HG03457 (cell line): ENCODE results near the gene CFAP210.
"Not testable (repeated sequence)": the region's sequence is repeated elsewhere in the genome, so short reads cannot be mapped to it uniquely, and the experiment has no call there.

ENCODE experiments used
- ATAC-seq: cut with Tn5 transposase; IDR thresholded peaks from one replicate; pipeline ENCODE4 v1.9.1; 2021; ENCODE audit warnings: moderate number of reproducible peaks; ENCODE audit not compliant: unreplicated experiment

CFAP210 gene

DNA sequence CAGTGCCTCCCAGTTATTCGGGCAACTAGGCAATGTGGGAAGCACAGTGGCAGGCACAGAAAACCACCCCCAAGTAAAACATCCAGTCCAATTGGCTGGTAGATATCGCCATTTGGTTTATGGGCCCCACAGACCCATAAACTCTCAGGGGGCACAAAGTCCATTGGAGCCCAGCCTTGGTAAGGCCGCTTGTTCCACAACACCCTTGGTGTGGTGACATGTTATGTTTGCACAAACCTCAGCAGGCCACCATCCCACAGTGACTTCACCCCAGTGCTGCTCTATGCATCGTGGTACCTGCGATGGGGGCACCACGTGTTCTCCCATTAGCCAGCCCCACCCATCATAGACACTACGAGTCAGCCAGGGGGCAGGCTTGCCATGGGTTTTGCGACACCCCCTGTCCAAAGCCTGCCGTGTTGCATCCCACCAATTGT, 18.6 kb upstream of the CFAP210 start:
- ATAC-seq: no peak

DNA sequence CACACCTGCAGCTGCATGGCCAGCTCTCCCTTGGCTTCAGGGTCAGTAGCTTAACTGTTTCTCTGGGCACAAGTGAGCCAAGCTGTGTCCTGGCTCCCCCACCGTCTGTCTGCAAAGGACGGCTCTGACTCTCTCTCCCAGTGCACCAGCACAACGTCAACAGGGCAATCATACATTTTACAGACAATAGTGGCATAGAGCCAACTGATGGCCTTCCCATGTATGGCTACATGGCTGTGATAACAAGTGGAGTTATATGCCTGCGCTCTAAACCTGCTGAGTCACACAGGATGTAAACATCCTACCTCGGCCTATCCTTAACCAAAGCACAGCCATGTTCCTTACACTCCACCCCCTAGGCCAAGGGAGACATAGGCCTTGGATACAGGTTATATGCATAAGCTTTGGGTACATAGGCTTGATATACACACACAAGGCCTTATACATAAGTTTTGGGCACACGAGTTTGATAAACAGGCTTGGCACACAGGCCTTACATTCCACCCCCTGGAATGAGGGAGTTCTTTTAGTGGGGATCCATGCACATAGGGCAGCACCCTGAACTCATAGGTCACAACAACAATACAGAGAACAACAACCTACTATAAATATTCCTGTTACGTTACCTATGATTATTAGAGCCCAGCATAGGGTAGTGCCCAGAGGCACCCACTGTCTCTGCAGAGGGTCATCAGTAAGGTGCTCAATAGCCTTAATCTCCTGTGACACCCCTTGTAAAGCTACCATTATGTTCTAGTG, 17.7 kb upstream of the CFAP210 start:
- no peak for ATAC-seq

DNA sequence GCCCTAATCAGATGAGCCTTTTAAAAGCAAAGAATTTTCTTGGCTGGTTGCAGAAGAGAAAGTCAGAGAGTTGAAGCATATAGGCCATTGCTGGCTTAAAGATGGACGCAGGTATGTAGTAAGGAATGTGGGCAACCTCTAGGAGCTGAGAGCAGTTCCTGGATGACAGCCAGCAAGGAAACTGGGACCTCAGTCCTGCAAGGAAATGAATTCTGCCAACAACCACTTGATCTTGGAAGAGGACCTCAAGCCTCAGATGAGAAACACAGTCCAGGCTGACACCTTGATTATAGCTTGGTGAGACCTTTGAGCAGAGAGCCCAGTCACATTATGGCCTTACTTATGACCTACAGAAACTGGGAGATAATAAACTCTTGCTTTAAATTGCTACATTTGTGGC, 15.8 kb upstream of the CFAP210 start:
- no peak for ATAC-seq

DNA sequence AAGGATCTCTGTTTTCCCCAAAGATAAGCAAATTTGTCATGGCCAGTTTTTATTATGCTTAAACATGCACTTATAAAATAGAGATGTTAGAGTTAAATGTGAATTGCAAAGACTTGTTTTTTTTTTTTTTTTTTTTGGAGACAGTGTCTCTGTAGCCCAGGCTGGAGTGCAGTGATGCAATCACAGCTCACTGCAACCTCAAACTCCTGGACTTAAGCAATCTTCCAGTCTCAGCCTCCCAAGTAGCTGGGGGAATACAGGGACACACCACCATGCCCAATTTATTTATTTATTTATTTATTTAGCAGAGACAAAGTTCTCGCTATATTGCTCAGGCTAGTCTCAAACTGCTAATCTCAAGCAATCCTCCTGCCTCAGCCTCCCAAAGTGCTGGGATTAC, 15.1 kb upstream of the CFAP210 start:
- no peak for ATAC-seq

DNA sequence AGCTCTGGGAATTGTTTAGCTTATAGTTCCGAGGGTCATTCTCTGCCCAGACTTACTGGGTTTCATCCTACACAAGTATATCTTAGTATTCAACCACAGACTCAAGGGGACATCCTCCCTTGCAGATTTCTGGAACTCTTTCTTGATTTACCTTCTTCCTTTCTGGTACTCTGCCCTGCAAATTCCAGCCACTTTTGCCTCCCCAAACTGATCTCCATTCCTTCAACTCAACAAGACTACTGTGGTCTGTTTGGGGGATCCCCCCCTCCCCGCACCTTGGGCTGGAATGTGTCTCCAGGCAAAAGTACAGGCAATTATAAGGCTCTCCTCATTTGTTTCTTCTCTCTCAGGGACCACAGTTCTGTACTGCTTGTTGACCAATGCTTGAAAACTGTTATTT, 13.4 kb upstream of the CFAP210 start:
- no peak for ATAC-seq

DNA sequence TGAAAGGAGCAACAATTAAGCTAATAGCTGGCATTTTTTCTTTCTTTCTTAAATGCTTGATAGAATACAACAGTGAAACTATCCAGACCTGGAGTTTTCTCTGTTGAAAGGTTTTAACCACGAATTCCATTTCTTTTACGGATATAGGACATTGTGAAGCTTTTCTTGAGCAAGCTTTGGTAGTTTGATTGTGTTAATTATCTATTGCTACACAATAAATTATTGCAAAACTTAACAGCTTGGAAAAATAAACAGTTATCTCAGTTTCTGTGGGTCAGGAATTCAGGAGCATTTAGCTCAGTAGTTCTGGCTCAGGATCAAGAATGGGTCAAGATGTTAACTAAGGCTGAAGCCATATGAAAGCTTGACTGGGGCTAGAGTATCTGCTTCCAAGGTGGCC, 11.7 kb upstream of the CFAP210 start:
- no peak for ATAC-seq

DNA sequence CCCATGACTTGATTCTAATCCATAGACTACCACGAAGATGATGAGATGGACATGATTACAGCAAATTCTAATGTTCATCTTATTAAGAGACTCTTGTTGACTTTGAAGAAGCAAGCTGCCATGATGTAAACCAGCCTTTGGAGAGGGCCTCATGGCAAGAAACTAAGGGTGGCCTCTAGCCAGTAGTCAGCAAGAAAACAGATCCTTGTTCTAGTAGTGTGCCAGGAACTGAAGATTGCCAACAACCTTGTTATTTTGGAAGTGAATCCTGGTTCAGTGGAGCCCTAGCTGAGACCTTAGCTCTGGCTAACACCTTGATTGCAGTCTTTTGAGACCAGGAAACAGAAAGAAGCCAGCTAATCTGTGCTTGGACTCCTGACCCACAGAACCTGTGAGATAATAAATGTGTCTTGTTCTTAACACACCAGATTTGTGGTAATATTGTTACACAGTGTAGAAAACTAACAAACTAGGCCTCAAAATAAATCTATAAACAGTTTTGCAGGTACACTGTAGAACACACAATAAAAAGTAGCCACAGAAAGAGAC, 10.0 kb upstream of the CFAP210 start:
- ATAC-seq: no peak

DNA sequence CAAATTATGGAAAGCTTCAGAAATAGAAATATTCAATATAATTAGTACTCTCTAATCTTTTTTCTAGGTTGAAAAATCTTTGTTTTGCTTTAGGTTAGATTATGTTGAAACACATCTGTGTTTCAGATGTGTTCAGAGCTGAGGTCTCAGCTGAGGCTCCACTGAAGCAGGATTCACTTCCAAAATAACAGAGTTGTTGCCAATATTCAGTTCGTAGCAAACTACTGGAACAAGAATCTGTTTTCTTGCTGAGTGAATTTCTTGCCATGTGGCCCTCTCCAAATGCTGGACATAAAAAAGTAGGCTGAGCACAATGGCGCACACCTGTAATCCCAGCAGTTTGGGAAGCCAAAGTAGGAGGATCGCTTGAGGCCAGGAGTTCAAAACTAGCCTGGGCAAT, 8.8 kb upstream of the CFAP210 start:
- no peak for ATAC-seq

DNA sequence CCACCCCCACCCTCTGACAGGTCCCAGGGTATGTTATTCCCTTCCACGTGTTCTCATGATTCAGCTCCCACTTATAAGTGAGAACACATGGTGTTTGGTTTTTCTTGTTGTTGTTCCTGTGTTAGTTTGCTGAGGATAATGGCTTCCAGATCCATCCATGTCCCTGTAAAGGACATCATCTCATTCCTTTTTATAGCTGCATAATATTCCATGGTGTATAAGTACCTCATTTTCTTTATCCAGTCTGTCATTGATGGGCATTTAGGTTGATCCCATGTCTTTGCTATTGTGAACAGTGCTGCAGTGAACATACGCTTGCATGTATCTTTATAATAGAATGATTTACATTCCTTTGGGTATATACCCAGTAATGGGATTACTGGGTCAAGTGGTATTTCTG, 5.0 kb upstream of the CFAP210 start:
- ATAC-seq: not testable (repeated sequence)

DNA sequence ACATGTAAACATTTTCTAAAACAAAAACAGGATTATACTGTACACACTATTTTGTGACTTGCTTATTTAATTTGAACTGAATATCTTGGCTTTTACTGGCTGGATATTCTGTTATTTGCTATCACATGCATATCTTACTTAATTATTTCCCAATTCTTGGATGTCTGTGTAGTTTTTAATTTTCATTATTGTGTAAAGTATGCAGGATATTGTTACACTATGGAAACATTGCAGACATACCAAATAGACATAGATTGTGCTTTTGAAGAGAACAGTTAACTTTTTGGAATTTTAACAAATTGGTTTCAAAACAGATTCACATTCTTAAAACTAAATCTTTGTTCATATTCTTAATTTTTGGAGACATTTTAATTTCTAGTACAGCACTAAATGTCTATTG, 2.2 kb upstream of the CFAP210 start:
- no peak for ATAC-seq

DNA sequence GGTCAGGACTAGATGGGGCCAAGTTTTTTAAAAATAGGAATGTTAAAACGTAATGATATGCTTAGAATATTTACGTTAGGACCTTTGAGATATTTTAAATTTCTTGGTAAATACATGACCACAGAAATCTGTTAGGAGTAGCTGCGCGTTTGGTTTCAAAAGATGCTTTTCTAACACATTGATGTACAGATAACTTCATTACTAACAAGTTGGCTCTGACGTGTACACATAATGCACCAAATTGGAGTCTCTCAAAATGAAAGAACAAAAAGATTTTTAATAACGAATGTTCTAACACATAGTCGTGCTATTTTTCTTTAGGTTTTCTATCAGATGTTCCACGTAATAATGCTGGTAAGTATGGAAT, 672 bp upstream of the CFAP210 start:
- no peak for ATAC-seq

DNA sequence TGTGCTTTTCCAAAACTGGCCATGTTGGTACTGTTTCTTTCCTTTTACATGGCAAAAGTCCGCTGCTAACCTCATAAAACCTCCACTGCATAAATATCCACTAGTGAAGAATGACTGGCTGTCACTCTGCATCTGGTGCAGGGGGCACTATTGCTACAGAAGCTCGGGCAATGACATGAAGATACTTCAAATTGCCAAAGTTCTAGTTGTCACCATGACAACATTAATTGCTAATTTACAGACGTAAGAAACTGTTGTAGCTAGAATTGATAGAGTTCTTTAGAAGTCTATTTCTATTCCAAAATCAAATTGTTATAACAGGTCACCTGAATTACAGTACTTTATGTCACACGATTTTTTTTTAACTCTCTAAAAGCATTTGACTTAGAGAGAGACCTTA, 845 bp downstream of the CFAP210 start:
- no peak for ATAC-seq

DNA sequence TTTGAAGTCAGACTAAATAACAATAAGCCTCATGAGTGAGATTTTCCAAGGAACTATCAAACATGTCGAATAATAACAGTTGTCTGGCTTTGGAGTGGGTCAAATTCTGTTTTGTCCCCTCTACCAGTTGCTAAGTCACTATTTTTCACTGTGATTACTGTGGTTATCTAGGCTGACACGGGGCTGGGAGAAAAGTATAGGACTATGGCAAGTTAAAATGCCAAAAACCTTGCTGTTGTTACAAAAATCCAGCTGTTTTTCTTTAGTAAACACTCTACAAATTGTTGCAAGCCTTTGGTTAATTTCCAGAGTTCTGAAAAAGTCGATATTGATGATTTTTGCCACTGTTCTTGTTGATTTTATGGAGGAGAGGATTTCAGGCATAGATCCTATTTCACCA, 1.5 kb downstream of the CFAP210 start:
- no peak for ATAC-seq

DNA sequence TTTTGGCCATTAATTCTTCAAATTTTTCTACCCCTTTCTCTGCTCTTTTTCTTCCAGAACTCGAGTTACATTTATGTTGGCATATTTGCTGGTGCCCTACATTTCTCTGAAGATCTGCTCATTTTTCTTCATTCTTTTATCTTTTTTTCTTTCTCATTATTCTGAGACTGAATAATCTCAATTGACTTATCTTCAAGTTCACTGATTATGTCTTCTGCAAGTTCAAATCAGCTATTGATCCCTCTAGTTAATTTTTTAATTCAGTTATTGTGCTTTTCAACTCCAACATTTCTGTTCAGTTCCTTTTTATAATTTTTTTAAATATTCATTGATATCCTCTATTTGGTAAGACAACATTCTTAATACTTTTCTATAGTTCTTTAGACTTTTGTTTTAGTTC, 3.2 kb downstream of the CFAP210 start:
- ATAC-seq: no peak

DNA sequence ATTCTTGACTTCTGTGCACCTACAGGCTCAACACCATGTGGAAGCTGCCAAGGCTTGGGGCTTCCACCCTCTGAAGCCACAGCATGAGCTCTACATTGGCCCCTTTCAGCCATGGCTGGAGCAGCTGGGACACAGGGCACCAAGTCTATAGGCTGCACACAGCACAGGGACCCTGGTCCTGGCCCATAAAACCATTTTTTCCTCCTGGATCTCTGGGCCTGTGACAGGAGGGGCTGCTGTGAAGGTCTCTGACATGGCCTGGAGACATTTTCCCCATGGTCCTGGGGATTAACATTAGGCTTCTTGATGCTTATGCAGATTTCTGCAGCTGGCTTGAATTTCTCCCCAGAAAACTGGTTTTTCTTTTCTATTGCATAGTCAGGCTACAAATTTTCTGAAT, 6.3 kb downstream of the CFAP210 start:
- ATAC-seq: not testable (repeated sequence)

DNA sequence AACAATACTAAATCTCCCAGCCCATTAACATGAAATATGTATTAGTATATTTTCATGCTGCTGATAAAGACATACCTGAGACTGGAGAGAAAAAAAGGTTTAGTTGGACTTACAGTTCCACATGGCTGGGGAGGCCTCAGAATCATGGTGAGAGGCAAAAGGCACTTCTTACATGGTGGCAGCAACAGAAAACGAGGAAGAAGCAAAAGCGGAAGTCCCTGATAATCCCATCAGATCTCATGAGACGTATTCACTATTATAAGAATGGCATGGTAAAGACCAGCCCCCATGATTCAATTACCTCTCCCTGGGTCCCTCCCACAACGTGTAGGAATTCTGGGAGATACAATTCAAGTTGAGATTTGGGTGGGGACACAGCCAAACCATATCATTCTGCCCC, 7.4 kb downstream of the CFAP210 start:
- ATAC-seq: not testable (repeated sequence)

DNA sequence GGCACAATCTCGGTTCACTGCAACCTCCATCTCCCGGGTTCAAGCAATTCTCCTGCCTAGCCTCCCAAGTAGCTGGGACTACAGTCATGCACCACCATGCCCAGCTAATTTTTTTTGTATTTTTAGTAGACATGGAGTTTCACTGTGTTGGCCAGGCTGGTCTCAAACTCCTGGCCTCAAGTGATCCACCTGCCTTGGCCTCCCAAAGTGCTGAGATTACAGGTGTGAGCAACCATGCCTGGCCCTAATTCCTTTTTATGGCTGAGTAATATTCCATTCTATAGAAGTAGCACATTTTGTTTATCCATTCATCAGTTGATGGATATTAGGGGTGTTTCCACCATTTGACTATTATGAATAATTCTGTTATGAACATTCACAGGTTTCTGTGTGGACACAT, 9.5 kb downstream of the CFAP210 start:
- not testable (repeated sequence) for ATAC-seq

DNA sequence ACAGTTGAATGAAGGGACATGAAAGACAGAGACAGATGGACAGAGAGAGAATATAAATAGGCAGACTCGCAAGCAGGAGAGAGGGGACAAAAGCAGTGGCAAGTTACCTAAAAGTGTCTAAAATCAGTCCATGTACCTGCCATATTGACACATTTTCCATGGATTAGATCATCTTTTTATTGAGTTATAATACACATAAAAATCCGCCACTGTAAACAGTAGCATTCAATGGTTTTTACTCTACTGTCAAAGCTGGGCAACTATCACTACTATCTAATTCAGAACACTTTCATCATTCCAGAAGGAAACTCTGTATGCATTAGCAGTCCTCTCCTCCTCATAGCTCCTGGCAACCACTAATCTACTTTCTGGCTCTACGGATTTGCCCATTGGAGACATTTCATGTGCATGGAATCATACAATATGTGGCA, 10.1 kb downstream of the CFAP210 start:
- no peak for ATAC-seq

DNA sequence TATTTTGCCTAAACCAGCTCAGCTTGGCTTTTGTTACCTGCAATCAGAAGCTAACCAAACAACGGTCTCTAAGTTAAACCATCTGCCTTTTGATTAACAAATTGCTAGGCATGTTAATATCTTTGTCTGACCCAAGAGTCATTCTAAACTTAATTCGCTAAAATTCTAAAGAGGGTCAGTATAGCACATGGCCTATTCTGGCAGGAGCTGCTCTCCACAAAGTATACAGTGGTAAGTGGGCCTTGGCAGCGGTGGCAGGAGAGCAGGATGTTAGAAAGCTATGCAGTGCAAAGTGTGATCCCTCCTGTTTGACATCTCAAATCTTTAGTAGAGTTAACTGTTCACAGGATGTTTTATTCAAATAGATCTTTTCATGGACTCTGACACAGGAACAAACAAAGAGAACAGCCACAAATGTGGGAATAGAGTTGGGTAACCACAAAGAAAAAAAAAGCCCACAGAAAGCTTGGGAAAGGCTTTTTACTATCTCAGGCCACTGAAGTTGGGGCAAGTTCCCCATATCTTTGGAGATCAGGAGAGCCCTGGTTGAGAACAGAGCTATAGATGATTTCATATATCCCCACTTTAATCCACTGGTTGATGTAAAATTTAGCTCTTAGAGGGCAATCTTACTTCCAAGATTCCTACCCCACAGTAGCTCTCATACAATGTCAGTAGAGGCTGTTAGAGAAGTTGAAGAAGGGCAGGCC, 10.6 kb downstream of the CFAP210 start:
- ATAC-seq: no peak

DNA sequence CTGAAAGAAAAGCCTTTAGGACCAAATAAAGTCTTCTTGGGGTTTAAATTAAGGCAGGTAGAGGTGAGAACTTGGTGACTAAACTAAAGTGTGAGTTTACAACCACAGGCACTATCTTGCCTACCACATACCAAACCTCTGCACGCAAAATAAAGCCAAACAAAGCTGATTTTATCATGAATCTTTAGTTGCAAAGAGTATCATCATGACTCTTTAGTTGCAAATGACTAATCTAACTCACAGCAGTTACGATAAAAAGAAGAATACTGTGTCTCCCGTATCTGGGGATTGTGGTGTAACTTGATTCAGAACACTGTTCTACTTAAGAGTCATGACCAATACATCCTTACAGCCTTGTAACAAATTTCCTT, 11.2 kb downstream of the CFAP210 start:
- no peak for ATAC-seq

DNA sequence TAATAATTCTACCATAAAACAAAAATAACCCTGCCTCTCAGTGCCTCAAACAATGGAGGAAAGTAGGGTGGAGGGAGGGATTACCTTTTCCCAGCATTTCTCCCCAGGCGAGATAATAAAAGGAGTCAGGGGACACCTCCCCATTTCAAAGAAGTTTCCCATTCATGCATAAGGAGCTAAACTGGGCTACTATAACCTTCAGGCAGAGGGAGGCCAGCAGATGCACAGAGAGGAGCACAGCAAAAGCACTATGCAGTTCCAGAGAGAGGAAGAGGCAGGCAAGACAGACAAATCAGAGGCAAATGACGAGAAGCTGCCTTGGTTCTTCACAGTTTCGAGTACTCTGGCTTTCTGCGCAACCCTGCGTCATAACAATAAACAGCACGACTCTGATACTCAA, 17.4 kb downstream of the CFAP210 start:
- ATAC-seq: no peak

DNA sequence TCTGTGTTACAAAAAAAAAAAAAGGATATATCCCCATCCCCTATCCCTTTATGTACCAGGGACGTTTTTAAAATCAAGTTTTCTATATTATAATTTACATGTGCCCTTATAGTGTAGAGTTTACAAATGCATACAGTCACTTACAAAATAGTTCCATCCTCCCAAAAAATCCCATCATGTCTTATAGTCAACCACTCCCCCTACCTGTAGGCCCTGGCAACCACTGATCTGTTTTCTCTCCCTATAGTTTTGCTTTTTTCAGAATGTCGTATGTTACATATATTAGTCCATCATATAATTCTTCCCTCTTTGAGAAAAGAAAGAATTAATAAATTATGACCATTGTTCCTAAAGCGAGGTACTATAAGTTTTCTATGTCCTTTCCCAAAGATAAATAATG, 17.8 kb downstream of the CFAP210 start:
- ATAC-seq: no peak
